NCI-H187 treated with DMSO at 0.1 percent for 48 hours (cell line): Measurements from ENCODE around the gene MOV10L1.
"Not testable (repeated sequence)": the region's sequence is repeated elsewhere in the genome, so short reads cannot be mapped to it uniquely, and the experiment has no call there.

ENCODE experiments used
- DNase-seq: peaks from one replicate; lab custom pipeline; 2025; lab: John Stamatoyannopoulos, UW

MOV10L1 gene

DNA sequence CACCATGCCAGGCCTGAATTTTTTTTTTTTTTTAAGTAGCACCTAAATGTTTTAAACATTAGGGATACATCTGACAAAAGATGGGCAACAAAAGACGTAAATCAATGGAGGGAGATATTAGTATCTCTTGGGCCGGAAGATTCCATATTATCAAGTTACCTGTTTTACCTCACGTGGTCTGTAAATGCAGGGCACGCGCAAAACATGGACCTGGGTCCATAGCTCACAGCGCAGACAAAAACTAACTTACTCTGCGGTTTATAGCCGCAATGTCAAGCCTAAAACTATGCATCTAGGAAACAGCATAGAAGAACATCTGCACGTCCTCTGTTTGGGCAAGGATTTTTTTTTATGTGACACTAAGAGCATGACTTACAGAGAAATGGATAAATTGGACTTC, 49.2 kb downstream of the MOV10L1 start:
- no peak for DNase-seq

DNA sequence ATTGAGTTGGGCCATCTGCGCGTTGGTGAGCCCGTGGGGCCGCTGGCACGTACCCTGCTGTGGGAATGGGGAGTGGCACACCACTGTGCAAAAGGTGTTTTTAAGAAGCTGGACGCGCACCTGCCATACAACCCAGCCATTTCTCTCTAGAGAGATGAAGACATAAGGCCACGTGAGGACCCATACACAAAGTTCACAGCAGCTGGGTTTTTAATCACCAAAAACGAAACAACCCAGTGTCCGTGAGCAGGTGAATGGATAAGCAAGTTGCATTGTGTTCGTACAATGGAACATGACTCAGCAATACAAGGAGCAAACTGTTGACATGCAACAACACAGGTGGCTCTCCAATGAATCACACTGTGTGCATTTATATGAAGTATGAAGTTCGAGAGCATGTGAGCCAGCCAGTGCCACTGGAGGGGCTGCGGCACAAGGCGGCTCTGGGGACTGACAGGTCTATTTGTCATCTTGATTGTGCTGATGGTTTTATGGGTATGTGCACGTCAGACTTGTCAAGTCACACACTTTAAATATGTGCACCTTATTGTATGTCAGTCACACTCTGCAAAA, 50.1 kb downstream of the MOV10L1 start:
- no peak for DNase-seq

DNA sequence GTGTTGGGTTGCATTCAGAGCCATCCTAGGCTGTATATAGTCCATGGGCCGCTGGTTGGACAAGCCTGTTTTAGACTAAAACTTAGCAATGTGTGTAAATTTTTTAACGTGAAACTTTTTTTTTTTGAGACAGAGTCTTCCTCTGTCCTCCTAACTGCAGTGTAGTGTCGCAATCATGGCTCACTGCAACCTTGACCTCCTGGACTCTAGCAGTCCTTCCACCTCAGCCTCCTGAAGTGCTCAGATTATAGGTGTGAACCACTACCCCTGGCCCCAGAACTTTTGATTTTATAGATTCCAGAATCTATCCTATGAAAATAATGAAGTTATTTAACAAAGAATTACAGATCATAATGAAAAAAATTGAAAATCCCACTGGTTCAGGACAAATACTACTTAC, 50.8 kb downstream of the MOV10L1 start:
- DNase-seq: no peak

DNA sequence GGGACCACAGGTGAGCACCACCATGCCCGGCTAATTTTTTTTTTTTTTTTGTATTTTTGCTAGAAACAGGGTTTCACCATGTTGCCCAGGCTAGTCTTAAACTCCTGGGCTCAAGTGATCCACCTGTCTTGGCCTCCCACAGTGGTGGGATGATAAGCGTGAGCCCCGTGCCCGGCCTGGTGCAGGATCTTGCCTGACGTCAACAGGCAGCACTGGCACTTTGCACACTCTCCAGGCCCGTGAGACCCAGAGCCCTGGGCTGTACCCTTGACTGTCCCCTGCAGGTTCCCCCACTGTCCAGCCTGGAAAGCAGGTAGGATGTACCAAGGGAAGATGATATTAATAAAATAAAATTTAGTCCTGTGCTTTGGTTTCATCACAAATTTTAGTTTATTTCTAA, 51.7 kb downstream of the MOV10L1 start:
- DNase-seq: no peak

DNA sequence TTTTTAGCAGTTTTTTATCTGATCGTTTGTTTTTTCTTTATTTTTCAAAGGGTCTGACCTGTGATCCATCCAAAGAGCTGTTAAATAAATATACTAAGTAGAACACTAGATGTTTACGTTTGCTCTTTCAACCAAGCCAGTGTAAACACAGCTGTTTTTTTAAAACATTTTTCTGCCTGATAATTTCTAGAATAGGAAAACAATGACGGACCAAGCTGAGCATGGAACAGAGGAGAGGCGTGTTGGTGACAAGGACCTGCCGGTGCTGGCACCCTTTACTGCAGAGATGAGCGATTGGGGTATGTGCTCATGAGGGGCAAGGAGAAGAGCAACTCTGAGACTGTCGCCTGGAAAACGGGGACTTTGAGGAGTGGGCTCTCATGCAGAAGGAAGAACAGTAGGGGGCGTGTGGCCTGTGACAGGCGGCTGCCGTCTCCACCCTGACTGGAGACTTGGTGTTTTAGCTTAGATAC, 52.1 kb downstream of the MOV10L1 start:
- DNase-seq: no peak

DNA sequence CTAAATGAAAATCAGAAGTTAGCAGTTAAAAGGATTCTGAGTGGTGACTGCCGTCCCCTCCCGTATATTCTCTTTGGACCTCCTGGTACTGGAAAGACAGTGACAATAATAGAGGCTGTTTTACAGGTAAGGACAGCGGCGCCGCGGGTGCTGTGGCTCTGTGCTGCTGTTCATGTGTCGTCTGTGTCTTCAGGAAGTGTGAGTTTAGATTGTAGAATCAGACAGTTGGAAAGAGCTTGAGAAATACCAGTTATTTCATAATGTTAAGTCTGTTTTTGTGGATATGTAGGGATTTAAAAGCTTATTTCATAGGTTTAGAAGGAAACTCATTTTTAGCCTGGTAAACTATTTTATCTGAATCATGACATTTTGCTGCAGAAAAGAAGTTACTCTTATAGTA, 53.3 kb downstream of the MOV10L1 start:
- DNase-seq: no peak

DNA sequence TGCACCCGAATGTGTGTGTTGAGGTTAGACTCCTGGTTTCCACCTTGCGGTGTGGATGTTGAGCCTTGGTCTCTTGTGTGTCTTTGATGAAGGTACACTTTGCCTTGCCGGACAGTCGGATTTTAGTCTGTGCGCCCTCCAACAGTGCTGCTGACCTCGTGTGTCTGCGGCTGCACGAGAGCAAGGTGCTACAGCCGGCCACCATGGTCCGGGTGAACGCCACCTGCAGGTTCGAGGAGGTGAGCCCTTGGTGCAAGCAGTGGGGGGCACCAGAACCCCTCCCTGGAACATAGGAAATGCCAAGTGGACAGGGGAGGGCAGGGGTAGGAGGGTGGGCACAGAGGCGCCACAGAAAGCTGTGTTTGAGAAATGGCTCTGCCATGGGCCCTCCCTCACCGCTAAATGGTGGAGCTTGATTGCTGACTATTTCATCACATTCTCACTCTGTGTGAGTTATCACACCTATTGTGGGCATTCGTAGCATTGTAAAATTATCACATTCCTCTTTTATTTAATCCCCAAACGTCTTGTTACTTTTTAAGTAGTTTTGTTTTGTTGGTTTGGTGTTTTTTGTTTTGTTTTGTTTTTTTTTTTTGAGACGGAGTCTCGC, 54.3 kb downstream of the MOV10L1 start:
- no peak for DNase-seq

DNA sequence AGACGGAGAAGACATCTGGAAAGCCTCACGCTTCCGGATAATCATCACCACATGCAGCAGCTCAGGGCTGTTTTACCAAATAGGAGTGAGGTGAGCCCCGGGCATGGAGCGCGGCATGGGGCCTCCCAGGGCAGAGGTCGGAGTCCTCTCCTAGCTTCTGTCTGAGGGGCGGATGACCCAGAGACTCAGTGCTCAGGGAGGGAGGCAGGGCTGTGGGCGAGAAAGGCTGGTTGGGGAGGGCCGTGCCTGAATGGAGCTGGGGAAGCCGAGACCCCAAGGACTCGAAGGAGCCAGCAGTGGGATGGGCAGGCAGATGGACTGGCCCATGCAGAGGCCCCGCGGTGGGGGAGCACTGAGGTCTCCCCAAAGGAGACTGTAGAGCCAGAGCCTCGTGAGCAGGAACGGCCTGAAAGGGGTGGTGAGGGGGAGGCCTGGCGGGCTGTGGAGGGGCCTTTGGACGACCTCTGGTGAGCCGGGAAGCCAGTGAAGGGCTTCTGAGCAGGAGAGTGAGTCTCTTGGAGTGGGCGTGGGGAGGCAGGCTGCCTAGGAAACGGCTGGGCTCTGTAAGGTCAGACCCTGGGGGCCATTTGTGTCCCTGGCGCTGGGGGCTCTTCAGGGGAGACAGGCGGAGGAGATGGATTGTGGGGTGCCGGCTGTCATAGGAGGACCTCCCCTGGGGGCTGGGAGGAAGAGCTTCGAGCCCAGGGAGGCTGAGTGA, 56.1 kb downstream of the MOV10L1 start:
- no peak for DNase-seq

DNA sequence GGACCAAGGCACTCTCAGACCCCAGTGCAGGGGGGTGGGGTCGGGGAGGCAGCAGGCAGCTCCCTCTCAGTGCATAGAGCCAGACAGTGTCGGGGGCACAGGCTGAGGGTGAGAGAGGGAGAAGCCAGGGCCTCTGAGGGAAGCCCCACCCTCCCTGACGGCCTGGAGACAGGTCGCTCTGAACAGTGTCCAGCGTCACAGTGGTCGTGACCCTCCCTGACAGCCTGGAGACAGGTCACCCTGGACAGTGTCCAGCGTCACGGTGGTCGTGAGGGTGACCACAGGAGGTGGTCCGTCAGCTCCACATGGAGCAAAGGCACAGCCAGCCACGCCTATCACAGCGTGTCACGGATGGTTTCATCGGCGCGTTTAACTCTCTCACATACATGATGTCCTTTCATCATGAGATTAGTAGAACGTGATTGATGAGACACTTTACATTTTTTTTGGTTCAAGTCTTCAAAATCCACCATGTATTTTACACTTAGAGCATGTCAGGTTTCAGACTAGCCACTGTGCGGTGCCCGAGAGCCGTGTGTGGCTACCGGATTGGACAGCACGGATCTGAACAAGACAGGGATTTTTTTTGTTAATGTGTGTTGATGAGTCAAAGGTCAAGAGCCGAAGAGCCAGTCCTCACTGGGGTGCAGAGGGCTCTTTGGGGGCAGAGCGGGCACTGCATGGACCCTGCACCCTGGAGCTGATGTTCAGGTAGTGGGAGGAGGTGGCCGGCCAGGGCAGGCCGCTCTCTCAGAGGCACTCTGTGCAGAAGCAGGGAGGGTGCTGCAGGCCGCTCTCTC, 56.8 kb downstream of the MOV10L1 start:
- DNase-seq: no peak

DNA sequence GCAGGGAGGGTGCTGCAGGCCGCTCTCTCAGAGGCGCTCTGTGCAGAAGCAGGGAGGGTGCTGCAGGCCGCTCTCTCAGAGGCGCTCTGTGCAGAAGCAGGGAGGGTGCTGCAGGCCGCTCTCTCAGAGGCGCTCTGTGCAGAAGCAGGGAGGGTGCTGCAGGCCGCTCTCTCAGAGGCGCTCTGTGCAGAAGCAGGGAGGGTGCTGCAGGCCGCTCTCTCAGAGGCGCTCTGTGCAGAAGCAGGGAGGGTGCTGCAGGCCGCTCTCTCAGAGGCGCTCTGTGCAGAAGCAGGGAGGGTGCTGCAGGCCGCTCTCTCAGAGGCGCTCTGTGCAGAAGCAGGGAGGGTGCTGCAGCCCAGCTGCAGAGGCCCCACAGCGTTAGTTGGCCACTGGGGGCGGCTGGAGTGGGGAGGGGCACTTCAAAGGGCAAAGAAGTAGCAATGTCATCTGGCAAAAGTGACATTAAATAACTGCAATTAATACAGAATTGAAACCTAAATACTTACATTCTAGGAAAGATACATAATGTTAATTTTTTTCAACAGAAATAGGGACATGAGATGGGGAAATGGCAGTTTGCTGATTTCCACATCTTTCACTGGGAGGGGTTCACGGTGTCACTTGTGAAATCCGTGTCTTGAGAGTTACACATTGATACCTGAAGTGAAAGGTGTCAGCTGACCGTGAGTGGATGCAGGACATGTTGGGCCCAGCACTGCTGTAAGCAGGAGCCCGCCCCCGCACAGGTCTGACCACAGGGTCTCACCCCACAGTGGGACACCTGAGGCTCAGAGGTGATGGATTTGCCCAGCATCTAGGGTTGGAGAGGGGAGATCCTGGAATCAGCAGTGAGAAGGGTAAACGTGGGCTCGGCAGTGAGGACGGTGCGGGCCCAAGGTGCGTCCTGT, 57.7 kb downstream of the MOV10L1 start:
- DNase-seq: not testable (repeated sequence)

DNA sequence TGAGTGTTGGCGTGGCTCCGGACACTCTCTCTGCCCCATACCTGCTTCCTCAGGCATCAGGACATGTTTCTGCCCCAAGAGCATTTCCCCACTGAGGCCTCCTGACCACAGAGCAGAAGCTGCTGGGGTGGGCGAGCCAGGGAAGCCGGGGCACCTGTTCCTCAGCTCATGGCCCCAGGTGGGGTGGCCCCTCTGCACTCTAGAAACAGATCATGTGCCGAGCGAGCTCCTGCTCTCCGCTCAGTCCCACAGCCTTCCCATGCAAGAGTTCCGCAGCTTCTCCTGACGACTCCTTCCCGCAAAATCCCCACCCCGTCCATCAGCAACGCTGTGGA, 58.3 kb downstream of the MOV10L1 start:
- no peak for DNase-seq

DNA sequence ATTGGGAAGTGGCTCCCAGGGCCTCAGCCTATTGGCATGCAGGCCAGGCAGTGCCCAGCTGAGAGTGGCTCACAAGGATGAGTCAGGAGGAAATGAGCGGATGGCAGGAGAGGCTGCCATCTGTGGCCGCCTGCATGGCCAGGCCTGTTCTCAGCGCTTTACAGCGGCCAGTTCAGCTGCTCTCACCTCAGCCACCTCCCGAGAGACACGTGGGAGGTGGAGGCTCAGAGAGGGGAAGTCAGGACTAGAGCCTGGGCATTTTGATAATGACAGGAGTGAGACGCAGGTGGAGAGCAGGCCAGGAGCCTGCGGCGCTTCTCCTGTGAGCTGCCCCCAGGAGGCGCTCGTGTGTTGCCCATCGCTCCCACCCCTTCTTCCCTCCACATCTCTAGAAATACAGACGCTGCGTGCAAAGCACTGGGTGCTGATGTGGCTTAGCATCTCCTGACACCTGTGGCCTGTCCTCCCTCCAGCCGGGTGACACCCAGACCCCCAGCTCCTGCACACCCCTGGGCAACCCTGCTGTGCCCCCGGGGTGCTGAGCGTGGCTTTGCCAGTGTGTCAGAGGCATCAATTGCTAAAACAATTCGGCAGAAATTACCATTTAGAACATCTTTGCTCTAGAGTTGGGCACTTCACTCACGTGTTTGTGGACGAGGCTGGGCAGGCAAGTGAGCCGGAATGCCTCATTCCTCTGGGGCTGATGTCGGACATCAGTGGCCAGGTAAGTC, 59.4 kb downstream of the MOV10L1 start:
- no peak for DNase-seq

DNA sequence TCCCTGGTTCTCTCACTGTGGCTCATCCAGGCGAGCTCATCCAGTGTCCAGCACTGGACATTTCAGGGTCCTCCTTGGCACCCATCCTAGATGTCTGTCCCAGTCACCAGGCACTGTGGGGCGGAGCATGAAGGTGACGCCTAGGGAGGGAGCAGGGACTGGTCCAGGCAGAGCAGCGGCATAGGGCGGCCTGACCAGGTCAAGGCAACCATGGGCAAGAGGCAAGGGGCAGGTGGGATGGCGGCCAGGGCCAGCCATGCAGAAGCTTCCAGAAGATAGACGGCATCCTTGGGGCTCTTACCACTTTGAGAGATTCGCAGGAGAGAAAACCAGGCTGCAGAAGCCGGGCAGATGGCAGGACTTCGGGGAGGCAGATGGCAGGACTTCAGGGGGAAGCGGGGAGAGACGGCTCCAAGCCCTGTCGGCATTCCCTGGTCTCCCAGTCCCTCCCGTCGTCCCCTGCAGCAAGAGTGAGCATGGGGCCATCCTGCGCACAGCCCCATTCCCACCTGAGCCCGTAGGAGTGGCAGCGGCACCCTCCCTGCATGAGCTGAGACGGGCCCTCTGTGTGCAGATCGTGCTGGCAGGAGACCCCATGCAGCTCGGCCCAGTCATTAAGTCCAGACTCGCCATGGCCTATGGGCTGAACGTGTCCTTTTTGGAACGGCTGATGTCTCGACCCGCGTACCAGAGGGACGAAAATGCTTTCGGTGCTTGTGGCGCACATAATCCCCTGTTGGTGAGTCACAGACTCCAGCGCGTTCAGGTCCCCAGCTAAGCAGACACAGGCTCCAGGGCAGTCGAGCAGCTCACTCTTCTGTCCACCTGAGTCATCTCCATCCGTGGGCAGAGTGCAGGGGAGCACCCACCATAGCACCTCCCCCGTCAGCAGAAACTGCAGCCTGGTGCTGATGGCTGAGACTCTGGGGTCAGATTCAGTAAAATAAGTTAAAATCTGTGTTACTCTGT, 60.6 kb downstream of the MOV10L1 start:
- no peak for DNase-seq

DNA sequence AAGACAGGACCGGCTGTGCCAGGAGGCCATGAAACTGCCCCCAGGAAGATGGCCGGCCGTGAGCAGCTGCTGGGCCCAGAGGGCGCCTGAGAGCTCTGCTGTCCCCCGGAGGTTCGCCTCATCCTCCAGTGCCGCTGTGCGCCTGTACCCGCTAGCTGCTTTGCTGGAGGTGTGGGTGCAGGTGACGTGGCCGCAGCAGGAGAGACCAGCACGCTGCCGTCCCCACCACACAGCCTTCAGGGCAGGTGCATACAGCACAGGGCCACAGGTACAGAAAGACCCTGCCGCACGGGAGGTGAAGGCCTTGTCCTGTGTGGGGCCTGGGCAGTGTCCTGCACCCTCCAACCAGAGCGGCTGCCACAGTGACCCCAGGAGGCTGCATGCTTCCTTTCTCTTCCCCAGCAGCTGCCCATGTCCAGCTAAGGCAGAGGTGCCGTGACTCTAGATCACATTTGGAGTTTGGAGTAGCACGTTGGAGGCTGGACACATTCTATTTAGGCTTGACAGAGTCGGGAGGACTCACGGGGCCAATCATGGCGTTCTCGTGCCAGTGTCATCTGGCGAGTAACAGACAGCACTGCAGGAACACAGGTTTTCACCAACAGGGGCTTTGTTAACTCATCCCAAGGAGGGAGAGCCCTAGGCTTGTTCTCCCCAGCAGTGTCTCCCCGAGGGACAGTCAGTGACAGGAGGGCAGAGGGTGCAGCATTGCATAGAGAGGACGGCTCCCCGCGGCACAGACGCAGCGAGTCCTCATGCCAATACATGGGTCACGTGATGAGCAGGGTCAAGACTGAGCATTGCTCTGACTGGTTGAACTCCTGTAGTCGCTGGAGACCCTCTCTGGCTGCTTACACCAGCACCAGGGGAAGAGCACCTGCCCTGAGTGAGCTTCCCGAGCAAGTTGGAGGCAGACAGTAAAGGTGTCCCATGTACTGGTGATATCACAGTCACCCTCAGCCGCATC, 62.0 kb downstream of the MOV10L1 start:
- DNase-seq: no peak

DNA sequence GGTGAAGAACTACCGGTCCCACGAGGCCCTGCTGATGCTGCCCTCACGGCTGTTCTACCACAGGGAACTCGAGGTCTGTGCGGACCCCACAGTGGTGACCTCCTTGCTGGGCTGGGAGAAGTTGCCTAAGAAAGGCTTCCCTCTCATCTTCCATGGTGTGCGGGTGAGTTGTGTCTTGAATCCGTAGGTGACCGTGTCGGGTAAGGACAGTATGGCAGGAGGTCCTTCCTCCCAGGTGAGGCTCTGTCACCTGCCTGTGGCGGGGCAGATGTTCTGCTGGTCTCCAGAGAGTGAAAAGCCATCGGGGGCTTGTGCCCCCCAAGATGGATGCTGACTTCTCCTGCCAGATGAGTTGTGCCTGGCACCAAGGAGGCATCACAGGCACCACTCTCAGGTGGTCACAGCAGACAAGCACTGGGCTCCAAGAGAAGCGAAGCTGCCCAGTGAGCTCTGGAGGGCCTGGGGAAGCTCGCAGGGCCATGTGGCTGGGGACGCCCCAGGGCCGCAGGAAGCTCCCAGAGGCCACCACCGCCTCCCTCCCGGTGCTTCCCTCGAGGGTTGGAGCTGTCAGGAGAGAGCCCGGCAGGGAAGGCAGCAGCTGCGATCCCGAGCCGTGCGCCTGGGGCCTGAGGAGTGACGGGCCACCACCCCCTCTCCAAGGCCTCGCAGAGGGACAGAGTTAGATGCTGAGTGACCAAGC, 63.4 kb downstream of the MOV10L1 start:
- no peak for DNase-seq

DNA sequence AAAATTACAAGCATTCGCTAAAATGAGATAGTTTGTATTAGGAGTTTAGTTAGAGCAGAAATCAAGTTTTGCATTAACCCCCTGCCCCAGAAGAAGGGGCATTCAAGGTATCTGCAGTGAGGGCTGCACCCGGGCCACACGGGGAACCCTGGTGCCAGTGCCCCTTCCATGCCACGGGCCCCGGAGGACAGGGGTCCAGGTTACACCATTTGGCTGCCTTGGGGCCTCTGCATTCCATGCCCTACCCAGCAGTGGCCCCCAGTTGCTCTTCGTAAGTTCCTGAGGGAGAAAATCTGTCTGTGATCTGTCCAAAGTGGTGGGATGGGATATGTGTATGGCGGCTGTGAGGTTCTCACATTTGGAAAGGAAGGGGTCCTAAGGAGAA, 63.9 kb downstream of the MOV10L1 start:
- no peak for DNase-seq

DNA sequence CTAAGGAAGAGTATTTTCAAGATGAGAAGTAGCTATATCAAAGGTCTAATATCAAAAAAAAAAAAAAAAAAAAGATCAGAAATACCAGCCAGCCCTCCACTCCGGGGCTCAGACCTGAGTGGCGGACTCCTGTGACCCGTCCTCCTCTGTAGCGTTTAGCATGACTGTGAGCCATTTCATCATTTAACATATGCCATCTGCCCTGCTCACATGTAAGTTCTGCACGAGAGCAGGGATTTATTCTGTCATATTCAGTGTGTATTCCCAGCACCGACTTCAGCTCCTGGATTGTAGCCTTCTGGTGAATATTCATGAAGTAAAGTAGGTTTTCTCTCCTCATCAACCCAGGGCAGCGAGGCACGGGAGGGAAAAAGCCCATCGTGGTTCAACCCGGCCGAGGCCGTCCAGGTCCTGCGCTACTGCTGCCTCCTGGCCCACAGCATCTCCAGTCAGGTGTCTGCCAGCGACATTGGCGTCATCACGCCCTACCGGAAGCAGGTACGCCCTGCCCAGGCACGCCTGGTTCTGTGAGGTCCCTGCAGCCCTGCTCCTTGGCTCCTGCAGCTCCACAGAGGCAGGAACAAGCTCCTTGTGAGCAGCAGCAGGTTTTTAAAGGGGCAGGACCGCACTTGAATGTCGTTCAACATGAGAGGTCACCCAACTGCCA, 68.0 kb downstream of the MOV10L1 start:
- DNase-seq: no peak

DNA sequence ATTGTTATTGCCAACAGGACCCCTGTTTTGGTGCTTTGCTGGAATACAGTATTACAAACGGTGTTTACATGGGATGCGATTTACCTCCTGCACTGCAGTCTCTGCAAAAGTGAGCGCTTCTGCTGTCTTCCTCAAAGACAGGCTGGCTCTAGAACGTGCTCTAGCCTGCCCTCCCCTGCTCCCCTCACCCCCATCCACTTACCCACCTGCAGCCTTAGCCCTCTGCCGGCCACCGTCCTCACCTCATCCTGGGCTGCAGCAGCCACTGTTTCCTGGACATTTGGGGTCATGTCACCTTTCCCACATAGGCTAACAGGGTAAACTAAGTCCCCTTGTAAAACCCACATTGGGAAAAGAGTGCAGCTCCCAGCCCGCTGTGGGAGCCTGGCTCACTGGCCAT, 71.1 kb downstream of the MOV10L1 start:
- DNase-seq: no peak
